DMS53 (cell line): ENCODE measurements around the gene NPAS3.

Experiments used
- DNase-seq: peaks from one replicate; lab custom pipeline; 2025; lab: John Stamatoyannopoulos, UW

NPAS3 gene

GRCh38 chr14:33010495-33010894 lies 71.8 kb downstream of the NPAS3 start:
- no peak for DNase-seq

GRCh38 chr14:33014710-33015109 lies 76.0 kb downstream of the NPAS3 start:
- no peak for DNase-seq

- DNase-seq = no peak
Measured at GRCh38 chr14:33016613-33017012, 77.9 kb downstream of the NPAS3 start.

GRCh38 chr14:33017016-33017415 lies 78.3 kb downstream of the NPAS3 start:
- DNase-seq = no peak

GRCh38 chr14:33019346-33019745 lies 80.7 kb downstream of the NPAS3 start:
- no peak for DNase-seq

GRCh38 chr14:33026850-33027430 lies 88.3 kb downstream of the NPAS3 start:
- no peak for DNase-seq

GRCh38 chr14:33029511-33029910 lies 90.8 kb downstream of the NPAS3 start:
- DNase-seq = no peak

GRCh38 chr14:33030386-33030785 lies 91.7 kb downstream of the NPAS3 start:
- no peak for DNase-seq

GRCh38 chr14:33035416-33036194 lies 96.9 kb downstream of the NPAS3 start:
- DNase-seq = no peak

- no peak for DNase-seq
Measured at GRCh38 chr14:33039311-33039710, 100.6 kb downstream of the NPAS3 start.

- DNase-seq = no peak
Measured at GRCh38 chr14:33040372-33041140, 101.9 kb downstream of the NPAS3 start.

GRCh38 chr14:33042591-33042990 lies 103.9 kb downstream of the NPAS3 start:
- DNase-seq = no peak

GRCh38 chr14:33045760-33046159 lies 107.1 kb downstream of the NPAS3 start:
- DNase-seq = no peak

- peak; percentile 78 for DNase-seq
Measured at GRCh38 chr14:33052943-33053342, 114.3 kb downstream of the NPAS3 start.

GRCh38 chr14:33056213-33056612 lies 117.5 kb downstream of the NPAS3 start:
- DNase-seq = no peak

- peak; percentile 48 for DNase-seq
Measured at GRCh38 chr14:33057585-33057984, 118.9 kb downstream of the NPAS3 start.

- no peak for DNase-seq
Measured at GRCh38 chr14:33061667-33062325, 123.1 kb downstream of the NPAS3 start.

GRCh38 chr14:33062476-33062875 lies 123.8 kb downstream of the NPAS3 start:
- DNase-seq = no peak

GRCh38 chr14:33062881-33063280 lies 124.2 kb downstream of the NPAS3 start:
- no peak for DNase-seq

- DNase-seq = no peak
Measured at GRCh38 chr14:33063521-33063920, 124.8 kb downstream of the NPAS3 start.

GRCh38 chr14:33065634-33066033 lies 127.0 kb downstream of the NPAS3 start:
- no peak for DNase-seq

GRCh38 chr14:33068040-33068439 lies 129.4 kb downstream of the NPAS3 start:
- DNase-seq = no peak
